Suprapubic skin (tissue), 4 donors: ENCODE data around the gene RPL18A. TPM values are rescaled to one million over a fixed set of nuclear protein-coding genes. Genes with fewer than 3 reads are reported as not detected.

Experiments used
- DNase-seq, 2 donors: peaks; one replicate each; pipeline ENCODE4 v3.0.0-alpha.2; 2019; ENCODE audit warnings: low spot score in 2 of 2
- H3K27ac ChIP-seq: fragments of 200-600 bp; sonication (generic); one replicate; pipeline ENCODE4 v1.5.1; 2019
- H3K27me3 ChIP-seq: fragments of 200-600 bp; sonication (generic); one replicate; pipeline ENCODE4 v1.5.1; 2019
- H3K36me3 ChIP-seq: fragments of 200-600 bp; sonication (generic); one replicate; pipeline ENCODE4 v1.5.1; 2019
- H3K4me1 ChIP-seq: fragments of 200-600 bp; sonication (generic); one replicate; pipeline ENCODE4 v1.5.1; 2019
- H3K4me3 ChIP-seq: fragments of 200-600 bp; sonication (generic); one replicate; pipeline ENCODE4 v1.5.1; 2019; ENCODE audit warnings: mild to moderate bottlenecking
- H3K9me3 ChIP-seq: fragments of 200-600 bp; sonication (generic); one replicate; pipeline ENCODE4 v1.5.1; 2019
- CTCF ChIP-seq, 2 donors: fragments of 200-600 bp in 1 of 2; fragments of 450-650 bp in 1 of 2; sonication (generic) in 1 of 2; IDR thresholded peaks; one replicate each; pipeline ENCODE4 v1.5.1; 2016 to 2019; ENCODE audit warnings: antibody characterized with exemption in 2 of 2, mild to moderate bottlenecking in 1 of 2, moderate library complexity in 1 of 2
- EP300 ChIP-seq: sonication (generic); formaldehyde crosslinking; IDR thresholded peaks from one replicate; pipeline ENCODE4 v1.6.1; 2017; ENCODE audit warnings: antibody characterized with exemption
- POLR2A ChIP-seq, 2 donors: fragments of 450-650 bp; IDR thresholded peaks; one replicate each; pipeline ENCODE4 v1.6.1; 2017; ENCODE audit warnings: antibody characterized with exemption in 2 of 2, mild to moderate bottlenecking in 2 of 2, moderate library complexity in 2 of 2
- POLR2AphosphoS5 ChIP-seq, 3 donors: sonication (generic); formaldehyde crosslinking; IDR thresholded peaks; one replicate each; pipeline ENCODE4 v1.6.1; 2017; ENCODE audit warnings: antibody characterized with exemption in 3 of 3
- WGBS: methylation state at CpG from one replicate; pipeline ENCODE4 v1.1.5; 2018; 5-methylcytosine and 5-hydroxymethylcytosine counted together
- total RNA-seq, 4 donors: library from RNA; depleted of rRNA; stranded (reverse); fragments of >200 nt; gene quantifications; one replicate each; pipeline ENCODE4 v1.1.0, GENCODE V29; 2016

The RPL18A gene
- total RNA-seq, 4 donors from 2014 or later: 1,229 to 2,185 (median 2,114) TPM

GRCh38 chr19:17909003-17909732, 49.5 kb downstream of the RPL18A start:
- DNase-seq: no peak
- H3K4me3 ChIP-seq: no peak overlapping the region
- no peak overlapping the region for H3K27ac ChIP-seq
- H3K36me3 ChIP-seq: no peaks in the 10 kb centered on the region
- WGBS: 35% methylated on average over 6 of the region's 7 CpGs
- peaks cover 4% of the 10 kb centered on the region for H3K27me3 ChIP-seq
- no peaks in the 10 kb centered on the region for H3K9me3 ChIP-seq
- TF ChIP-seq POLR2AphosphoS5 (IDR thresholded peaks at IDR 0.05) (no peak), CTCF (IDR thresholded peaks at IDR 0.05) (no peak), POLR2A (IDR thresholded peaks at IDR 0.05) (no peak), EP300 (no peak)
- no peaks in the 10 kb centered on the region for H3K4me1 ChIP-seq

GRCh38 chr19:17910791-17911360, 51.2 kb downstream of the RPL18A start:
- Histone ChIP-seq H3K4me3 (no peak overlapping the region), H3K9me3 (no peaks in the 10 kb centered on the region), H3K4me1 (peaks cover 4% of the 10 kb centered on the region), H3K36me3 (no peaks in the 10 kb centered on the region), H3K27ac (no peak overlapping the region), H3K27me3 (peaks cover 4% of the 10 kb centered on the region)
- WGBS: 82% methylated on average over 11 of the region's 11 CpGs
- no peak for TF ChIP-seq CTCF (IDR thresholded peaks at IDR 0.05)
- no peak for TF ChIP-seq POLR2AphosphoS5 (IDR thresholded peaks at IDR 0.05)
- no peak for TF ChIP-seq POLR2A (IDR thresholded peaks at IDR 0.05)
- TF ChIP-seq EP300: no peak
- DNase-seq: no peak

Other genes with a start within 250 kb of the RPL18A start
- gene UNC13A, start 171.6 kb upstream of the RPL18A start, total RNA-seq: under 1 TPM in 1 of 4 donors, not detected in 3; 0.16 TPM
- 10 to 100 TPM; 16.8 to 42.5 (median 26.4) TPM for gene MAP1S, start 140.4 kb upstream of the RPL18A start, total RNA-seq
- 10 to 100 TPM; 32.6 to 48.2 (median 35.7) TPM for gene FCHO1, start 108.4 kb upstream of the RPL18A start, total RNA-seq
- 10 to 100 TPM in 1 of 4 donors, 1 to 10 TPM in 3; 1.4 to 12.1 (median 5.9) TPM for gene B3GNT3, start 64.8 kb upstream of the RPL18A start, total RNA-seq
- not detected for gene INSL3, start 38.4 kb upstream of the RPL18A start, total RNA-seq
- gene JAK3, start 11.9 kb upstream of the RPL18A start, total RNA-seq: 1 to 10 TPM; 1.0 to 4.0 (median 1.7) TPM
- gene SLC5A5, start 12.0 kb downstream of the RPL18A start, total RNA-seq: not detected
- gene CCDC124, start 73.1 kb downstream of the RPL18A start, total RNA-seq: 10 to 100 TPM; 24.3 to 42.7 (median 33.1) TPM
- under 1 TPM in 2 of 4 donors, not detected in 2; 0.26 to 0.51 TPM for gene KCNN1, start 107.2 kb downstream of the RPL18A start, total RNA-seq
- gene ARRDC2, start 148.3 kb downstream of the RPL18A start, total RNA-seq: 10 to 100 TPM; 11.3 to 35.0 (median 28.5) TPM
- gene IL12RB1, start 227.0 kb downstream of the RPL18A start, total RNA-seq: under 1 TPM in 2 of 4 donors, not detected in 2; 0.30 to 0.87 TPM
- 10 to 100 TPM; 13.4 to 29.7 (median 20.0) TPM for gene MAST3, start 237.9 kb downstream of the RPL18A start, total RNA-seq